HepG2 (cell line): ENCODE results near the gene CBX2. TPM values are rescaled to one million over a fixed set of nuclear protein-coding genes. Genes with fewer than 3 reads are reported as not detected.

Source experiments
- ADNP ChIP-seq: sonication (generic); formaldehyde crosslinking; IDR thresholded peaks from 2 replicates; pipeline ENCODE4 v1.4.0; 2020; ENCODE audit warnings: missing genetic modification reagents
- CBX2 ChIP-seq, 2 experiments: fragments of 200-600 bp in 1 of 2; sonication (generic); formaldehyde crosslinking in 1 of 2; IDR thresholded peaks; 2 replicates each; pipeline versions ENCODE4 v1.7.0 to v1.8.1; 2018 to 2022; ENCODE audit warnings: low read depth in 2 of 2, low read length in 1 of 2, mild to moderate bottlenecking in 1 of 2, missing genetic modification reagents in 1 of 2
- HNRNPL ChIP-seq: fragments of 200-400 bp; formaldehyde crosslinking; IDR thresholded peaks from 2 replicates; pipeline ENCODE4 v1.6.1; 2017; ENCODE audit warnings: mild to moderate bottlenecking, low read depth, low read length
- MTF2 ChIP-seq: sonication (generic); formaldehyde crosslinking; IDR thresholded peaks from 2 replicates; pipeline ENCODE4 v1.5.0; 2020; ENCODE audit warnings: missing genetic modification reagents, borderline replicate concordance
- NAIF1 ChIP-seq: sonication (generic); formaldehyde crosslinking; IDR thresholded peaks from 2 replicates; pipeline ENCODE4 v1.5.0; 2020; ENCODE audit warnings: mild to moderate bottlenecking, missing genetic modification reagents, borderline replicate concordance
- POLR2AphosphoS5 ChIP-seq: IDR thresholded peaks from 2 replicates; pipeline ENCODE4 v1.6.1; 2012; ENCODE audit warnings: low read depth, low read length
- RELA ChIP-seq: sonication (generic); formaldehyde crosslinking; IDR thresholded peaks from 2 replicates; pipeline ENCODE4 v1.4.0; 2020; ENCODE audit warnings: missing genetic modification reagents
- TP53 ChIP-seq: sonication (generic); formaldehyde crosslinking; conservative IDR thresholded peaks from 2 replicates; pipeline ENCODE4 v1.4.0; 2020; ENCODE audit warnings: missing genetic modification reagents
- ZKSCAN1 ChIP-seq: fragments of 150-350 bp; IDR thresholded peaks from 2 replicates; pipeline ENCODE4 v1.6.1; 2014; ENCODE audit warnings: low read length
- ZNF382 ChIP-seq: sonication (generic); formaldehyde crosslinking; IDR thresholded peaks from 2 replicates; pipeline ENCODE4 v1.5.0; 2020; ENCODE audit warnings: missing genetic modification reagents, mild to moderate bottlenecking, borderline replicate concordance
- ZNF44 ChIP-seq: sonication (generic); formaldehyde crosslinking; IDR thresholded peaks from 2 replicates; pipeline ENCODE4 v1.5.1; 2020; ENCODE audit warnings: mild to moderate bottlenecking, missing genetic modification reagents
- ZNF446 ChIP-seq: sonication (generic); formaldehyde crosslinking; IDR thresholded peaks from 2 replicates; pipeline ENCODE4 v1.5.0; 2020; ENCODE audit warnings: mild to moderate bottlenecking, missing genetic modification reagents
- ZNF775 ChIP-seq: sonication (generic); formaldehyde crosslinking; IDR thresholded peaks from 2 replicates; pipeline ENCODE4 v1.4.0; 2020; ENCODE audit warnings: missing genetic modification reagents, mild to moderate bottlenecking, moderate library complexity, borderline replicate concordance
- polyA plus RNA-seq, 8 experiments: library from polyadenylated mRNA; depleted of rRNA in 3 of 8; stranded (reverse) in 7 of 8; unstranded in 1 of 8; fragments of >200 nt; fragmentation: Illumina TruSeq in 4 of 8; extraction: Trizol in 4 of 8; gene quantifications; 2 replicates each; pipeline versions ENCODE4 v1.2.1 to v1.2.3, GENCODE V29; 2011 to 2016; ENCODE audit warnings: low read depth in 4 of 8, missing spikeins in 1 of 8, mixed read lengths in 1 of 8; ENCODE audit not compliant: insufficient read depth in 1 of 8
- total RNA-seq, 5 experiments: library from RNA; depleted of rRNA; stranded (reverse); fragments of >200 nt; fragmentation: Illumina TruSeq; extraction: Trizol; gene quantifications; 2 replicates each; pipeline ENCODE4 v1.2.3, GENCODE V29; 2016; ENCODE audit warnings: low read depth in 1 of 5
- TF ChIP-seq, protein P1 (sequence below): sonication (generic); formaldehyde crosslinking; IDR thresholded peaks from 2 replicates; pipeline ENCODE4 v1.5.0; 2020; ENCODE audit warnings: mild to moderate bottlenecking, missing genetic modification reagents
- TF ChIP-seq, protein P2 (sequence below): IDR thresholded peaks from 2 replicates; pipeline ENCODE4 v1.6.1; 2016; ENCODE audit warnings: missing biosample characterization, missing genetic modification reagents, low read depth
- TF ChIP-seq, protein P3 (sequence below): sonication (generic); IDR thresholded peaks from 2 replicates; pipeline ENCODE4 v1.6.1; 2016; ENCODE audit warnings: low read depth, borderline replicate concordance
- TF ChIP-seq, protein P4 (sequence below): sonication (generic); formaldehyde crosslinking; IDR thresholded peaks from 2 replicates; pipeline ENCODE4 v1.5.0; 2020; ENCODE audit warnings: missing genetic modification reagents, mild to moderate bottlenecking, borderline replicate concordance
- TF ChIP-seq, protein P5 (sequence below): sonication (generic); formaldehyde crosslinking; IDR thresholded peaks from 2 replicates; pipeline ENCODE4 v1.8.0; 2022; ENCODE audit warnings: low read depth, missing genetic modification reagents
- TF ChIP-seq, protein P6 (sequence below): sonication (generic); formaldehyde crosslinking; IDR thresholded peaks from 2 replicates; pipeline ENCODE4 v1.8.1; 2023; ENCODE audit warnings: mild to moderate bottlenecking, missing genetic modification reagents

The CBX2 gene
- total and polyA plus RNA-seq, 2 of the 13 experiments (the other 11 are each of a cell fraction or from before 2014, with no cell fraction given): 14.5 to 31.1 TPM

DNA sequence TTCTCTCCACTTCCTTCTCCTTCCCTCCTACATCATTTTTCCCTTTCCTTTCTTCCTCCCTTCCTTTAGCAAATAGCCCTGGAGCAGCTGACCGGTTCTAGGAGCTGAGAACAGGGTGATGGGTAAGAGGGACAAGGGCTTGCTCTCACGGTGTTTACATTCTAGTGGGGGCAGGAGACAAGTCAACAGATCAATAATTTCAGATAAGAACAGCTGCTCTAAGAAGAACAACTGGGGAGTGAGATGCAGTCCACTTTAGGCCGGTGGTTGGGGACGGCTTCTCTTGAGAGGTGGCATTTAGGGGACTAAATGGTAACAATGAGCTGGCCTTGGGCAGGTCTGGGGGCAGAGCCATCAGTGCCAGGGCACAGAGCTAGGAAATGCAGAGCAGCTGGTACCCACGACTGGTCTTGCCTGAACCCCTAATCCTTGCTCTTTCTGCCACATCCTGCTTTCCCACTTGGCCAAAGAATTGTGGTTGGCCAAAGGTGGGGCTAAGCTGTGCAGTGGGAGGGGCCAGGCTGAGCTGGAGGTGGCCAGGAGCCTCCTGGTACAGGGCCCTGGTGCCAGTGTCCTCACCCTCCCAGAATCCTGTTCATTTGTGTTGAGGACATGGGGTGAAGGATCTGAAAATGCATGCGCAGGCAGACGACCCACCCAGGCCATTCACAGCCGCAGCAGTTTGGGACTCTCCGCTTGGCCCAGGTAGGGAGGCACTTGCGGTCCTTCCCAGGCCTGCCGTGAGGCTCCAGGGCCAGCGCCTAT is 43.6 kb downstream of the CBX2 start (continued):
- TF ChIP-seq, protein P1, sequence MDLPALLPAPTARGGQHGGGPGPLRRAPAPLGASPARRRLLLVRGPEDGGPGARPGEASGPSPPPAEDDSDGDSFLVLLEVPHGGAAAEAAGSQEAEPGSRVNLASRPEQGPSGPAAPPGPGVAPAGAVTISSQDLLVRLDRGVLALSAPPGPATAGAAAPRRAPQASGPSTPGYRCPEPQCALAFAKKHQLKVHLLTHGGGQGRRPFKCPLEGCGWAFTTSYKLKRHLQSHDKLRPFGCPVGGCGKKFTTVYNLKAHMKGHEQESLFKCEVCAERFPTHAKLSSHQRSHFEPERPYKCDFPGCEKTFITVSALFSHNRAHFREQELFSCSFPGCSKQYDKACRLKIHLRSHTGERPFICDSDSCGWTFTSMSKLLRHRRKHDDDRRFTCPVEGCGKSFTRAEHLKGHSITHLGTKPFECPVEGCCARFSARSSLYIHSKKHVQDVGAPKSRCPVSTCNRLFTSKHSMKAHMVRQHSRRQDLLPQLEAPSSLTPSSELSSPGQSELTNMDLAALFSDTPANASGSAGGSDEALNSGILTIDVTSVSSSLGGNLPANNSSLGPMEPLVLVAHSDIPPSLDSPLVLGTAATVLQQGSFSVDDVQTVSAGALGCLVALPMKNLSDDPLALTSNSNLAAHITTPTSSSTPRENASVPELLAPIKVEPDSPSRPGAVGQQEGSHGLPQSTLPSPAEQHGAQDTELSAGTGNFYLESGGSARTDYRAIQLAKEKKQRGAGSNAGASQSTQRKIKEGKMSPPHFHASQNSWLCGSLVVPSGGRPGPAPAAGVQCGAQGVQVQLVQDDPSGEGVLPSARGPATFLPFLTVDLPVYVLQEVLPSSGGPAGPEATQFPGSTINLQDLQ: 0 out of 2 replicates have a peak, but pooled peaks have one; percentile 33
- TF ChIP-seq, protein P2, sequence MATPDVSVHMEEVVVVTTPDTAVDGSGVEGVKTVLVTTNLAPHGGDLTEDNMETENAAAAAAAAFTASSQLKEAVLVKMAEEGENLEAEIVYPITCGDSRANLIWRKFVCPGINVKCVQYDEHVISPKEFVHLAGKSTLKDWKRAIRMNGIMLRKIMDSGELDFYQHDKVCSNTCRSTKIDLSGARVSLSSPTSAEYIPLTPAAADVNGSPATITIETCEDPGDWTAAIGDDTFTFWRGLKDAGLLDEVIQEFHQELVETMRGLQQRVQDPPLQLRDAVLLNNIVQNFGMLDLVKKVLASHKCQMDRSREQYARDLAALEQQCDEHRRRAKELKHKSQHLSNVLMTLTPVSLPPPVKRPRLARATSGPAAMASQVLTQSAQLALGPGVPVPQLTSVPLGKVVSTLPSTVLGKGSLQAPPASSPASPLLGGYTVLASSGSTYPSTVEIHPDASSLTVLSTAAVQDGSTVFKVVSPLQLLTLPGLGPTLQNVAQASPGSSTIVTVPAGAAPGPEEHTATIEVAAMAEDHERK (CRISPR knock-in tag): no peak
- TF ChIP-seq MTF2: no peak
- TF ChIP-seq RELA (CRISPR knock-in tag): no peak
- TF ChIP-seq ADNP (CRISPR knock-in tag): no peak
- no peak for TF ChIP-seq ZNF44 (CRISPR knock-in tag)
- no peak for TF ChIP-seq ZNF446 (CRISPR knock-in tag)
- no peak for TF ChIP-seq ZNF775 (CRISPR knock-in tag)
- no peak for TF ChIP-seq ZNF382 (CRISPR knock-in tag)
- peak; percentile 58 for TF ChIP-seq TP53 (CRISPR knock-in tag)
- no peak for TF ChIP-seq CBX2 (IDR thresholded peaks at IDR 0.05; ENCODE audit: low read depth, low read length)
- TF ChIP-seq CBX2 (CRISPR knock-in tag; IDR thresholded peaks at IDR 0.05; ENCODE audit: low read depth): no peak
- no peak for TF ChIP-seq ZKSCAN1
- TF ChIP-seq, protein P3, sequence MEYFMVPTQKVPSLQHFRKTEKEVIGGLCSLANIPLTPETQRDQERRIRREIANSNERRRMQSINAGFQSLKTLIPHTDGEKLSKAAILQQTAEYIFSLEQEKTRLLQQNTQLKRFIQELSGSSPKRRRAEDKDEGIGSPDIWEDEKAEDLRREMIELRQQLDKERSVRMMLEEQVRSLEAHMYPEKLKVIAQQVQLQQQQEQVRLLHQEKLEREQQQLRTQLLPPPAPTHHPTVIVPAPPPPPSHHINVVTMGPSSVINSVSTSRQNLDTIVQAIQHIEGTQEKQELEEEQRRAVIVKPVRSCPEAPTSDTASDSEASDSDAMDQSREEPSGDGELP: peak; percentile 98
- peak; percentile 90 for TF ChIP-seq HNRNPL
- TF ChIP-seq, protein P4, sequence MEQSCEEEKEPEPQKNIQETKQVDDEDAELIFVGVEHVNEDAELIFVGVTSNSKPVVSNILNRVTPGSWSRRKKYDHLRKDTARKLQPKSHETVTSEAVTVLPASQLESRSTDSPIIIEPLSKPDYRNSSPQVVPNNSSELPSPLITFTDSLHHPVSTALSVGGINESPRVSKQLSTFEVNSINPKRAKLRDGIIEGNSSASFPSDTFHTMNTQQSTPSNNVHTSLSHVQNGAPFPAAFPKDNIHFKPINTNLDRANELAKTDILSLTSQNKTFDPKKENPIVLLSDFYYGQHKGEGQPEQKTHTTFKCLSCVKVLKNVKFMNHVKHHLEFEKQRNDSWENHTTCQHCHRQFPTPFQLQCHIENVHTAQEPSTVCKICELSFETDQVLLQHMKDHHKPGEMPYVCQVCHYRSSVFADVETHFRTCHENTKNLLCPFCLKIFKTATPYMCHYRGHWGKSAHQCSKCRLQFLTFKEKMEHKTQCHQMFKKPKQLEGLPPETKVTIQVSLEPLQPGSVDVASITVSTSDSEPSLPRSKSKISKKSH (CRISPR knock-in tag): 0 out of 2 replicates have a peak, but pooled peaks have one; percentile 22
- no peak for TF ChIP-seq NAIF1 (CRISPR knock-in tag)
- TF ChIP-seq, protein P5, sequence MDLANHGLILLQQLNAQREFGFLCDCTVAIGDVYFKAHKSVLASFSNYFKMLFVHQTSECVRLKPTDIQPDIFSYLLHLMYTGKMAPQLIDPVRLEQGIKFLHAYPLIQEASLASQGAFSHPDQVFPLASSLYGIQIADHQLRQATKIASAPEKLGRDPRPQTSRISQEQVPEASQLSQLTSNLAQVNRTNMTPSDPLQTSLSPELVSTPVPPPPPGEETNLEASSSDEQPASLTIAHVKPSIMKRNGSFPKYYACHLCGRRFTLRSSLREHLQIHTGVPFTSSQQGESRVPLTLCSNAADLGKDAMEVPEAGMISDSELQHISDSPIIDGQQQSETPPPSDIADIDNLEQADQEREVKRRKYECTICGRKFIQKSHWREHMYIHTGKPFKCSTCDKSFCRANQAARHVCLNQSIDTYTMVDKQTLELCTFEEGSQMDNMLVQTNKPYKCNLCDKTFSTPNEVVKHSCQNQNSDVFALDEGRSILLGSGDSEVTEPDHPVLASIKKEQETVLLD (CRISPR knock-in tag): no peak
- TF ChIP-seq, protein P6, sequence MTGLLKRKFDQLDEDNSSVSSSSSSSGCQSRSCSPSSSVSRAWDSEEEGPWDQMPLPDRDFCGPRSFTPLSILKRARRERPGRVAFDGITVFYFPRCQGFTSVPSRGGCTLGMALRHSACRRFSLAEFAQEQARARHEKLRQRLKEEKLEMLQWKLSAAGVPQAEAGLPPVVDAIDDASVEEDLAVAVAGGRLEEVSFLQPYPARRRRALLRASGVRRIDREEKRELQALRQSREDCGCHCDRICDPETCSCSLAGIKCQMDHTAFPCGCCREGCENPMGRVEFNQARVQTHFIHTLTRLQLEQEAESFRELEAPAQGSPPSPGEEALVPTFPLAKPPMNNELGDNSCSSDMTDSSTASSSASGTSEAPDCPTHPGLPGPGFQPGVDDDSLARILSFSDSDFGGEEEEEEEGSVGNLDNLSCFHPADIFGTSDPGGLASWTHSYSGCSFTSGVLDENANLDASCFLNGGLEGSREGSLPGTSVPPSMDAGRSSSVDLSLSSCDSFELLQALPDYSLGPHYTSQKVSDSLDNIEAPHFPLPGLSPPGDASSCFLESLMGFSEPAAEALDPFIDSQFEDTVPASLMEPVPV (CRISPR knock-in tag): no peak
- TF ChIP-seq POLR2AphosphoS5: no peak
